ENCODE results near the gene SYPL1.
A peak's percentile ranks its signal among the peaks of the same experiment; 100 is the strongest.

The SYPL1 gene

DNA sequence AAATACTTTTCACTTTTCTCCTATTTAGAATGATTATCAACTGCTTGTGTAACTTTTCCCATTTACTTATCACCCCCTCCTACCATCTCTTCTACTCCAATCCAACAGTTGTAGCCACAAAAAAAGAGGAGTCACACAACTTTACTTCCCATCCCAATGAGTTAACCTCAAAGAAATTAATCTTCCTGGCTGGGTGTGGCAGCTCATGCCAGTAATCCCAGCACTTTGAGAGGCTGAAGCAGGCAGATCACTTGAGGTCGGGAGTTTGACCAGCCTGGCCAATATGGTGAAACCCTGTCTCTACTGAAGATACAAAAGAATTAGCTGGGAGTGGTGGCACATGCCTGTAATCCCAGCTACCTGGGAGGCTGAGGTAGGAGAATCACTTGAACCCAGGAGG is 19.9 kb downstream of the SYPL1 start:
- DNase-seq (ENCODE audit: low spot score), result no peak

DNA sequence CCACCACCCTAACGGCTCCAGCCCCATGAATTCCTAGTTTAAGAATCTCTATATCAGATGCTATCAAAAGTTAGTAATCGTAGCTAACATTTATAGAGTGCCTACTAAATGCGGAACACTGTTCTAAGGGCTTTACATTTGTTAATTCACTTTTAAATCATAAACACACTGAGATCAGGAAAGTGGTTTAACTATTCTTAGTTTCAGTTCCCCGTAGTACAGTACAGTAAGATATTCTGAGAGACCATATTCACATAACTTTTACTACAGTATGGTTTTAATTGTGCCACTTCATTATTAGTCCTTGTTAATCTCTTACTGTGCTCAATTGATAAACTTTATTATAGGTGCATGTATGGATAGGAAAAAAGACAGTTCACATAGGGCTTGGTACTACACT is 22.5 kb downstream of the SYPL1 start:
- no peak for DNase-seq (ENCODE audit: low spot score)

DNA sequence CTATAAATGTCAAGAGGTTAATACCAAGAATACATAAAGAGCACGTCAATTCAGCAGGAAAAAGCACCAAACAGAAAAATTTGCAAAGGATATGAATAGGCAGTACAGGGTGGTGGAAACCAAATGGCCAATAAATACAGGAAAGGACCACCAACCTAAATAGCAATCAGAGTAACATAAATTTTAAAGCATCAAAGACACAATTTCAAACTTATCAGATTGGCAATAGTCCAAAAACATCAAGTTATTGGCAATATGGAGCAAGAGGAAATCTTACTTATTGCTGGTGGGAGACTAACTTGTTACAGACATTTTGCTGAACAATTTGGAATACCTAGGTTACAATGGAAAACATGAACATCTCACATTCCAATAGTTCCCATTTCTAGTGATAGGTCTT is 24.1 kb downstream of the SYPL1 start:
- DNase-seq (ENCODE audit: low spot score), result no peak

DNA sequence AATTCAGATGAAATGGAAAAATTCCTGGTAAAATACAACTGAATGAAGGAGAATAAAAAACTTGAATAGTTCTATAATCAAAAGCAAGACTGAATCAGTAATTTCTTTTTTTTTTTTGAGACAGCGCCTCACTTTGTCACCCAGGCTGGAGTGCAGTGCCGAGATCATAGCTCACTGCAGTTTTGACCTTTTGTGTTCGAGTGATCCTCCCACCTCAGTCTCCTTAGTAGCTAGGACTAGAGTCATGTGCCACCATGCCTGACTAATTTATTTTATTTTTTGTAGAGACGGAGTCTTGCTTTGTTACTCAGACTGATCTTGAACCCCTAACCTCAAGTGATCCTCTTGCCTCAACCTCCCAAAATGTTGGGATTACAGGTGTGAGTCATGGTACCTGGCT is 26.1 kb downstream of the SYPL1 start:
- no peak for DNase-seq (ENCODE audit: low spot score)

DNA sequence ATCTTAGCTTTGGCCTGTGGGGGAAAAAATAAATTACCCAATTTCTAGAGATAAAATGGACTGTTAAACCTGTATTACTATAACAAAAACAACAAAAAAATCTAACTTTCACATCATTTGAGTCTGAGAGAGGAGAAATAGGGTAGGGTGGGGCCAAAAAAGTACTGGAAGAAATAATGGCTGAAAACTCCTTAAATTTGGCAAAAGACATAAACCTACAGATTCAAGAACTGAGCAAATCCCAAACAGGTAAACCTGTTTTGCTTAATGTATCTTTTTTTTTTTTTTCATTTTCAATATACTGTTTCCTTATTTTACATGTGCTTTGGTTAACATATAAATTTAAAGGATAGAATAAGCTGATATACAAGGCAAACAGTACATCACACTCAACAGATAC is 27.1 kb downstream of the SYPL1 start:
- no peak for DNase-seq (ENCODE audit: low spot score)

DNA sequence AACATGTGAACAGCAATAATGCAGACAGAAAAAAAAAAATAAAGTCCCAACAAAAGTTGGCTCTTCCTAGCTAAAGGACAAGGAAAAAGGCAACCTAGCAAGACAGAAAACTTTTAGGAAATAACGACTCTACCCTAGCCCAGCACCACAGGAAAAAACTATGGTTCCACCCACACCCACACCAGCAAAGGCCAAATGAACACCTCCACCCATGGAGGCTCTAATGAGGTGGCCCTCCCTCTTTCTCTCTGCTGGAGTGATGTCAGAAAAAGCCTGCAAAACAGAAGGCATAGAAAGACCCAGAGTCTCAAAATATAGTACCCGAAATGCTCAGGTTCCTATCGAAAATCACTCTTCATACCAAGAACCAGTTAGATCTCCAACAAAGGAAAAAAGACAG is 28.4 kb downstream of the SYPL1 start:
- no peak for DNase-seq (ENCODE audit: low spot score)

DNA sequence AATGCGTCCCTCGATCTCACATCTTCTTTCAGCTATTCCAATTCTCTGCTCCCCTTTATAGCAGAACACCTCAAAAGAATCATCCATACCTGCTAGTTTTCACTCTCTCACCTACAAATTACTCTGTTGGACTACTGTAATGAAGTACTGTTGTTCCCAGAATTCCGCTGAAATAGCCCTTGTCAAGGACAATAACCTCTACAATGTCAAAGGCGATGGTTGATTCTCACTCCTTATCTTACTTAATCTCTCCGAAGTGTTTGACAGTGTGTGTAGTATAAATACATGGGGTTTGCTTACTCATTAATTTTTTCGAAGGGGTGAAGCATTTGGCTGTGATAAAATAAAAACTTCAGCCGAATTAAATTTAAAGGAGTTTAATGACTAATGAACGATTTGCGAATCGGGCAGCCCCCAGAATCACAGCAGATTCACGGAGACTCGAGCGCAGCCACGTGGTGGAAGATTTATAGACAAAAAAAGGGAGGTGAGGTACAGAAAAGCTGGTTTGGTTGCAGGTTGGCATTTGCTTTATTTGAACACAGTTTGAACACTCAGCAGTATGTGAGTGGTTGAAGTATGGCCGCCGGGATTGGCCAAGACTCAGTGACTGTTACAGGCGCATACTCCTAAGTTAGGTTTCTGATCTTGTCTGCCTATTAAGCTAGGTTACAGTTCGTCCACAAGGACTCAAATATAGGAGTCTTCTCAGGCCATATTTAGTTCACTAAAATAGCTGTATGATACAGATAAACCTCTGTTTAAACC is 29.8 kb downstream of the SYPL1 start:
- no peak for DNase-seq (ENCODE audit: low spot score)

DNA sequence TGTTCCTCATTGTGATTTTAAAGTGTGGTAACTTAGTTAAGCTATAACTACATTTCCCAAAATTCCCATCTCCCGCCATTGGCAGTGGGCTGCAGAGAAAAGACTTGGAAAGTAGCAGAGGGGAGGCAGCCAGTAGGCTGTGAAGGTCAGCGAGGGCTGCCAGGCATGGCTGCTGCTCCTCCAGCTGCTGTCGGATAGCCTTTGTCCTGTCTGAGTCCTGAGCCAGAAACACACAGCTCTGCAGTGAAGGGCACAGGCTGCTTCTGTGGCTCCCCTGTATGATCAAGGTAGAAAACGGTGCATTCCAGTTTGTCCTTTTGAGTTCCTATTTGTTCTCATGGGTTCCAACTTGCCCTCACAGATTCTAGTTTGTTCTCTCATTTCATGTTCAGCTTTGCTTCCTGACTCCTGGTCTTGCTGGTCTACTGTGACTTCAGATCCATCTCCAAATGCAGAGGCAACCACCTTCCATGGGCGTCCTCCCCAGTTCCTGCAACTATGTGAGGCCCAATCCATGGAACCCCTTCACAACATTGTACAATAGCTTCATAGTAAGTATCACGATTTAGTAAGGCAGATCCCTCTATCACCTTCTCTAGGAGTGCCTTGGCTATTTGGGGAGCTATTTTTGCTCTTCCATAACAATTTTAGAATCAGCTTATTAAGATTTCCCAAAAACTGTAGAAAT is 31.7 kb downstream of the SYPL1 start:
- DNase-seq (ENCODE audit: low spot score), result no peak

DNA sequence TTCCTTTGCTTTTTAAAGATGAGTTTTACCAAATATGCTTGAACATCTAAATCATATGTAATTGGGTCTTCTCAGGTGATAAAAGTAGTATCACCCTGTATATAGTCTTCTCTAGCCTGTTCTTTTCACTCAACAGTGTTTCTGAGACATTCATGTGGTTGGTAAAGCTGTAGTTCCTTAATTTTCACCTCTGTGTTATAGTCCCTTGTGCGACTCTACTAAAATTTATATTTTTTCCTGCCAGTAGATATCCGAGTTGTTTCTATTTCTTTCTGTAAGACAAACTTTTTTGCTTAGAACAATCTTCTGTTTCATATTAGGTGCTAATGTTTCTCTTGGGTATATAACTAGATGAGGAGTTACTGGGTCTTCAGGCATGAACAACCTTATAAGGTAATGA is 35.6 kb downstream of the SYPL1 start:
- DNase-seq (ENCODE audit: low spot score), result no peak

DNA sequence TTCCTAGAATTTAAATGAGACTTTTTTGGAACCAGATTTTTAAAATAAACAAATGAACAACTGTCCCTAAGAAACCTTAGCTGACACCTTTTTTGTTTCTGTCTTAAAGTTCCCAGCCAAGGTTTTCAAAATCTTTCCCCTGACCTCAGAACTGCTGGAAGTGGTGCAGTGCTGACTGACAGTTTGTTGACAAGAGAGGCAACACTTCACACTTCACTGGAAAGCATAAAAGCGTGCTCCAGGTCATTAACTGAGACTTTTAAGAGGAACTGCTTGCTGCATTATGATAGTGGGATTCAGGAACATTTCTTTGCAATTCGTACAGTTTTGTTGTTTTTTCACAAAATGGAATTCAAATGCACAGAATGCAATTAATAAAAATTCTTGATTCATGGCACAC is 36.2 kb downstream of the SYPL1 start:
- DNase-seq (ENCODE audit: low spot score), result no peak

DNA sequence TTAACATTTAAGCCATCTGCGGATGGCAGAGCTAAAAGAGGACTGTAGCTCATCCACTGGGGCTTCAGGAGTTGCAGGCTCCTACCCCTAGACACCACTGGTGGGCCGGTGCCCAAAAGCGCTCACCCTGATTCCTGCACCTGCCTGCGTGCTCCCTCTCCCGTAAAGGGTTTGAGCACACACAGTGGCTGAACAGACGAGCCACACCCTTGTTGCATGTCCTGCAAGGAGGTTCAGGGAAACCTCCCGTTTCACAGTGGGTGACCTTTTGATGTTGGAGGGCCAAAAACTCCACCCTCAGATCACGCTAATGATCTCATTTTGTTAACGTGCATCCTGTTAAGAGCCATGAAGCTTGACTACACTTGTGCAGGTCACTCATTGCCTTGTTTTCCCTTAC is 37.9 kb downstream of the SYPL1 start:
- DNase-seq (ENCODE audit: low spot score), result no peak

DNA sequence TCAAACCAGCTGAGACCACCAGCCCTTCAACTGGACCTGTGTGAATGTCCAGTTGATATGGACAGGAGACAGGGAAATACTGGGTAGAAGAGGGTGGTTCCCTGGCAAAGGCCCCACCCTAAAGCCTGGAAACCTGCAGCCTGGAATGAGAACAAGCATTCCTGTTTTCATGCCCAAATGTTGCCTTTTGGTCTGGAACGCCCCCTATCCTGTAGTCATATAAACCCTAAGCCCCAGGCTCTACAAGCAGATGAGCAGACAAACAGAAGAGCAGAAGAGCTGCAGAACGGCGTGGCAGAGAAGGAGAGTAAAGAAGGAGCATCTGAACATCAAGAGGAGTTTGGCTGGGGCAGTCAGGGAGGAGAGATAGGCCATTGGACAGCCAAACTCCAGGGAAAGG is 38.4 kb downstream of the SYPL1 start:
- DNase-seq (ENCODE audit: low spot score), result no peak

DNA sequence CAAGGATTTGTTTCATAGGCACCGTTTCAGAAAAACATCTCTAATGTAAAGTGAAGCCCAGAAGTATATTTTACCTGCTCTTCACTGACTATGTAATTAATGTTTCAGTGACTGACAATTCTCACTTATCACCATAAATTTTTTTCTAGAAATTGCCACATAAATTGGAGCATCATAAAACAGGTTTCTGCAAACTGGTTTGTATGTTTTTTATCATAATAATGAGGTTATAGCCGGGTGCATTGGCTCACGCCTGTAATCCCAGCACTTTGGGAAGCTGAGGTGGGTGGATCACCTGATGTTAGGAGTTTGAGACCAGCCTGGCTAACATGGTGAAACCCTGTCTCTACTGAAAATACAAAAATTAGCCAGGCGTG is 39.4 kb downstream of the SYPL1 start:
- no peak for DNase-seq (ENCODE audit: low spot score)

DNA sequence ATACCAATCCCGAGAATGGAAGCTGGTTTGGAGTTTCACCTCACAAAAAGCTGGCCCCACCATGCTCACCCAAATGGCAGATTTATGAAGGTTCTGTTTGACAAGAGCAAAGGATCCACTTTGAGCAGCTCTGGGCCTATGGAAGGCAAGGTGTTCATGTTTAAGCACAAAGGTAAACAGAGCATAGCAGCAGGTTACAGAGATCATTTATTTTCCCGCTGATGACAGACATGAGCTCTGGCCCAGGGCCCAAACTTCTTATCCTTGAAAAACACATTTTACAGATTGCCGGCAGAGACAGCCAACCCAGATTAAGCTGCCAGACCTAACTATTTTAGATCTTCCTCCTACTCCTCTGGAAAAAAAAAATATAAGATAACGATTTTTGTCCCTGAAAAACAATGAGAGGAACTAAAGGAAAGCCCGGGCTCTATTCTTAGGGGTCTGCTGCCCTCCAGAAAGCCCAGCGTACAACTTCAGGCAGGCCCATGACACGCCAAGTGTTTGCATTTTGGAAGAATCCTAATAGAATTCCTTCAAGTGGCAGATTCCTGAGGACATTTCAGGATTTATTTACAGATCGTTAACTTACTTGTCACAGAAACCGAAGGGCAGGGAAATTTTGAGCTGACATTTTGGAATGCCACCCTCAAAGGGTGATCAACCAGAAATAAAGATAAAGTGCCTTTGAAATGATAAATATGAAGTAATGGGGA is 40.0 kb downstream of the SYPL1 start:
- no peak for DNase-seq (ENCODE audit: low spot score)

DNA sequence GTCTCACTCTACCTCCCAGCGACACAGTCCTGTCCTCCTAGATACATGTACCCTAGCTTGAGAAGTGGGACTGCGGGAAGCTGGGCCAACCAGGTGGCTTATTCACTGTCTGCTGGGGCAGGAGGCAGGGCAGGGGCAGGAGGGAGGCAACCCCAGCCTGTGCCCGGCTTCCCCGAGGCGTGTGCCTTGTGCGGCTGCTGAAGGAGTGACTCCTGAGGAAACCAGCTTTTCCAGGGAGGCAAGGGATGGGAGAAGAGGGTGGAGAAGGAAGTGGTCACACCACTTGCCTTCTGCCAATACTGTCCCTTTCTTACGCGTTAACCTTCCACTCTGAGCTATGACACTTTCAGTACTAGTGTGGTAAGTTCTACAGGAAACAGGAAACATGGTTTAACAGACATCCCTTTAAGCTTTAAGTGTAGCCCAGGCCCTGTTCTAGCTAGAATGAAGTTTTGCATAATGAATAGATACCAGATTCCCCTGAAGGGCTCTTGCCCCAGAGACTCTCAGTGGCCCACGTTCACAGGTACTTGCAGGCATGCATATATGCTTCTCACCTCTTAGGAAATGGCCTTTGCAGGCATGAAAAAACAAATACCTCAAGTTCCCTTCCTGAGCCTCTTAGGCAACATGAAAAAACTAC is 40.6 kb downstream of the SYPL1 start:
- DNase-seq (ENCODE audit: low spot score), result peak; percentile 87

DNA sequence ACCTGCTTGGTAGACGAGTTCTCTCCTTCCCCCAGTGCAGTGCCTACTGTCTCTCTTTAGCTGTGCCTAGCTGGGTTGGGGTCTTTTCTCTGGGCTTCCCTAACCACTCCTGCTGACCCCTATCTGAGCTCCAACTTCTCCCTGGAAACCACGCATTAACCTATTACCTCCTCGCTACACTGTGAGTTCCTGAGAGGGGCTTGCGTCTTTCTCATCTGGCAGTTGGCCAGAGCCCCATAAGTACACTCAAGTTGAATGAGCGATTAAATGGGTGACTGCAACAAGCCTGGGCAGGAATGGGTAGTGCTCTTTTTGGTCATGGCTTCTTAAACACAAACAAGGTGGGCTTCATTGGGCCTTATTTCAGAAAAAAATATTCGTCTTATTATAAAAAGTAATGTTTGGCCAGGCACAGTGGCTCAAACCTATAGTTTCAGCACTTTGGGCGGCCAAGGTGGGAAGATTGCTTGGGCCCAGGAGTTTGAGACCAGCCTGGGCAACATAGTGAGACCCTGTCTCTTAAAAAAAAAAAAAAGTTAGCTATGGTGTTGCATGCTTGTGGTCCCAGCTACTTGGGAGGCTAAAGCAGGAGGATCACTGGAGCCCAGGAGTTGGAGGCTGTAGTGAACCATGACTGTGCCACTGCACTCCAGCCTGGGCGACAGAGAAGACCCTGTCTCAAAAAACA is 41.4 kb downstream of the SYPL1 start:
- DNase-seq (ENCODE audit: low spot score), result no peak

DNA sequence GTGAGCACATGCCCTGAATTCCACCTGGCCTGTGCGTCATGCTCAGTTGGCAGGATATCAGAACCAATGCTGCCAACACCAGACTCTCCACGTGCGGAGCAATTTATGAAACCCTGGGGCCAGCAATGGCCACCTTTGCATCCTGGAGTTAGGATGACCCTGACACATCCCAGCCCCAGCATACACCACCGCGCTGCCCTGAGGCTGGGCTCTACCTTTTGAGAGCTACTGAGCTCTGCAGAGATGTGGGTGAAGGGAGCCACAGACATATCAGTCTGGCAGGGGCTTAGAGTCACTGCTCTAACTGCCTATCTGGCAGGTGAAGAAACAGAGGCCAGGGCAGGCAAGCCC is 41.9 kb downstream of the SYPL1 start:
- no peak for DNase-seq (ENCODE audit: low spot score)

DNA sequence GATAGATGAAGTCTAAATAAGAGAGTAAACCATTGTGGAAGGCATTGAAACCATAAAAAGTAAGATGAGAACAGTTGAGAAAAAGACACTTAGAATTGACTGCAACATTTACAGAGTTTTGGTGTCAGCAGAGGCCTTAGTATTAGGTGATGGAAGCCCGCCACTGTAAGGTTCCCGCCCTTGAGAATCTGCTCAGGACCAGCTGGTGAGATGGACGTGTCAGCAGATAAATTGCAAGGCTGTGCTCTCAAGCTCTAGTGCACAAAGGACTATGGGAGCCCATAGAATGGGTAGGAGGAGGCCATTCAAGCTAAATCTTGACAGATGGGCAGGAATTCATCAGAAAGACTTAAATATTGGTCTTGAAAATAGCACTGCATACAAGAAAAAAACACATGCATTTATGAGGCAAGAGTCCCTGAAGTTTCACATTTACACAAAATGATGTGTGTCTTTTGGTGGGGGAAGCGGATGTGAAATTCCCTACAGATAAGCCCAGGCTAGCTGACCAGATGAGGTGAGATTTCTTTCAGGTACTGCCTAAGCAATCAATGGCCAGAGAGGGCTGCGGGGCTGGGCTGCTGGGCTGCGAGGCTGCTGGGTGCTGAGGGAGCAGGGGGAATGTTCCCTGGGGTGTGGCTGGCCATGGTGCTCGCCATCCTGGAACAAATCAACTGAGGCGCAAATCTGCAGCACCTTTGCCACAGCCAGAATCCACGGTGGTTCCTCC is 42.5 kb downstream of the SYPL1 start:
- no peak for DNase-seq (ENCODE audit: low spot score)

DNA sequence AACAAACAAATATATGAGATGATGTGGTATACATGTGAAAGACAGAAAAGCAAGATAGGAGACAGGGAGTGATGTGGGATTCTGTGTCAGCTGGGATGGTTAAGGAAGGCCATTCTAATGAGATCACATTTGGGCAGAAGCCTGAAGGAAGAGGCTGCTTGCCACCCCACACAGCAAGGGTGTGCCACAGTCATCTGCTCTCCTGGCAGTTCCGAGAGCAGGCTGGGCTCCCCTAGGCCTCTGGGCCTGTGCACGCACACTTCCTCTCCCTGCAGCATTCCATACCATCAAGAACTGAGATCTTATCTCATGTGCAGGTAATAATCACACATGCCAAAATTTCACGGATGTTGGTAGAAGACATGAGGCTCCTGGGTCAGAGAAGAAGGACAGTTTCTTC is 43.1 kb downstream of the SYPL1 start:
- DNase-seq (ENCODE audit: low spot score), result no peak

DNA sequence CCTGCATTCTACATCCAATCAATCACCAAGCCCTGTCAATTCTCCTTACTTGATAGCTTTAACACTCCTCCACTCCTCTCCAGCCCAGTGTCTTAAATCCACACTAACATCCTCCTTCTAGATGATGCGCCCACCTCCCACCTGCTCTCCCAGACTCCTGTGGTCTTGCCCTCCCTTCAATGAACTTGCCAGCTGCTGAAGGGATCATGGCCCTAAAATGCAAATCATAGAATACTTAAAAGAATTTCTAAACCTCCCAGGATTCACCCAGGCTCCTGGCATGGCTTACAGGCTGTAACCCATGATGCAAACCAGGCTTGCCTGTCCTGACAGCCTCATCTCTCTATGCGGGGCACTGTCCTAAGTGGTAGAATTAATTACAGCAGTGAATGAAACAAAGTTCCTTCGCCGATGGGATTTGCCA is 43.6 kb downstream of the SYPL1 start:
- DNase-seq (ENCODE audit: low spot score), result no peak

DNA sequence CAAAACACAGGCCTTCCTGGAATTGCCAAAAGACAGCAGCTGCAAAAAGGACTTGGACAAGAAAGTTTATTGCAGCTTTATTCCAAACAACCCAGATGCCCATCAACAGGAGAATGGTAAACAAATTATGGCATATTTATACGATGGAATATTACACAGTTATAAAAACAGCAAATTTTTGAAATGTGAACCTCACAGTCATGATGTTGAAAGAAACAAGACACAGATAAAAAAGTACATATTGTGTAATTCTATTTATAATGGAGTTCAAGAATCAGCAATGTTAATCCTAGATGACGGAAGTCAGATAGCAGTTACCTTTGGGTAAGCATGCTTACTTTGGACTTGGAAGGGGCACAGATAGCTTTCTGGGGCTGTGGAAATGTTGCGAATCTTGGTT is 44.4 kb downstream of the SYPL1 start:
- no peak for DNase-seq (ENCODE audit: low spot score)

Data from activated CD4-positive, alpha-beta T cell treated with anti-CD3 and anti-CD28 coated beads, Interleukin-2, Interleukin-4, amounts not matched to agents 100 ng/mL and 50 ng/mL, durations not matched to agents 16 hours and 8 hours (primary cell).